MM.1S (cell line): ENCODE data around the gene CKM.

Experiments used
- DNase-seq: peaks from one replicate; pipeline ENCODE4 v3.0.0-alpha.2; 2015
- H2AFZ ChIP-seq: fragments of 300-600 bp; sonication (generic); 2 replicates; pipeline ENCODE4 v1.6.0; 2016; ENCODE audit warnings: antibody characterized with exemption, low read length
- H3F3A ChIP-seq: fragments of 300-600 bp; sonication (generic); 2 replicates; pipeline ENCODE4 v1.6.1; 2016; ENCODE audit warnings: mild to moderate bottlenecking, antibody characterized with exemption, low read length, moderate library complexity, mixed read lengths; ENCODE audit not compliant: insufficient read depth
- H3K27ac ChIP-seq: fragments of 300-600 bp; sonication (generic); 2 replicates; pipeline ENCODE4 v1.5.1; 2016; ENCODE audit warnings: mild to moderate bottlenecking, low read length
- H3K27me3 ChIP-seq: fragments of 300-600 bp; sonication (generic); replicated peaks from 2 replicates; pipeline ENCODE4 v1.6.0; 2016; ENCODE audit warnings: low read length; ENCODE audit not compliant: insufficient read depth
- H3K36me3 ChIP-seq: fragments of 300-600 bp; sonication (generic); replicated peaks from 2 replicates; pipeline ENCODE4 v1.6.1; 2016; ENCODE audit warnings: mild to moderate bottlenecking, low read length, mixed read lengths; ENCODE audit not compliant: insufficient read depth
- H3K4me1 ChIP-seq: fragments of 300-600 bp; sonication (generic); 2 replicates; pipeline ENCODE4 v1.6.1; 2016; ENCODE audit warnings: low read length, mixed read lengths
- H3K4me2 ChIP-seq: fragments of 300-600 bp; sonication (generic); 2 replicates; pipeline ENCODE4 v1.6.0; 2016; ENCODE audit warnings: low read depth, low read length
- H3K4me3 ChIP-seq: fragments of 300-600 bp; sonication (generic); 2 replicates; pipeline ENCODE4 v1.5.1; 2016; ENCODE audit warnings: low read length, mixed read lengths
- H3K79me2 ChIP-seq: fragments of 300-600 bp; sonication (generic); 2 replicates; pipeline ENCODE4 v1.6.1; 2016; ENCODE audit warnings: mixed run types, low read length, mixed read lengths
- H3K9ac ChIP-seq: fragments of 300-600 bp; sonication (generic); 2 replicates; pipeline ENCODE4 v1.6.1; 2016; ENCODE audit warnings: low read length, mixed read lengths
- H3K9me2 ChIP-seq: fragments of 300-600 bp; sonication (generic); replicated peaks from 2 replicates; pipeline ENCODE4 v1.6.1; 2016; ENCODE audit warnings: mild to moderate bottlenecking, low read length, mixed read lengths; ENCODE audit not compliant: insufficient read depth
- H3K9me3 ChIP-seq: fragments of 300-600 bp; sonication (generic); replicated peaks from 2 replicates; pipeline ENCODE4 v1.6.1; 2016; ENCODE audit warnings: mild to moderate bottlenecking, low read length, mixed read lengths; ENCODE audit not compliant: insufficient read depth
- H4K20me1 ChIP-seq: fragments of 300-600 bp; sonication (generic); 2 replicates; pipeline ENCODE4 v1.6.1; 2016; ENCODE audit warnings: mild to moderate bottlenecking, low read length, moderate library complexity, mixed read lengths; ENCODE audit not compliant: insufficient read depth
- EZH2 ChIP-seq: fragments of 300-600 bp; sonication (generic); optimal IDR thresholded peaks from 2 replicates; pipeline ENCODE3; 2017; ENCODE audit warnings: low read depth, mild to moderate bottlenecking, antibody characterized with exemption, low read length, mixed read lengths
- EZH2phosphoT487 ChIP-seq: fragments of 300-600 bp; sonication (generic); IDR thresholded peaks from 2 replicates; pipeline ENCODE4 v1.6.1; 2018; ENCODE audit warnings: antibody characterized with exemption, low read length
- TF ChIP-seq, protein P1 (sequence below): fragments of 300-600 bp; sonication (generic); IDR thresholded peaks from 2 replicates; pipeline ENCODE4 v1.5.1; 2016; ENCODE audit warnings: antibody characterized with exemption, low read length, mixed read lengths

CKM gene

DNA sequence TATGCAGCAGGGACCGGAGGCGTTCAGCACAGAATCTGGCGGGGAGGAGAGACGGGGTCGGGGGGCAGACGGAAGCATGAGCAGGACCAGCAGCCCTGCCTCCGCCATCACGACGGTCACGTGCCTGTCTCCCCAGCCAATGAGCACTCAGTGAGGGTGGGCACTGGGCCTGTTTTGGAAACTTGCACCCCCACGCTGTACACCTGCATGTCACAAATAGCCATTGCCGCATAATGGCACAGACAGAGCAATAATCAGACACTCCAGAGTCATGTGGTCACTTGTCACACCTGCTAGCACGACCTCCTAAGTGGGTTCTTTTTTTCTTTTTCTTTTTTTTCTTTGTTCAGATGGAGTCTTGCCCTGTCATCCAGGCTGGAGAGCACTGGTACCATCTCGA, 38.9 kb upstream of the CKM start:
- Histone ChIP-seq H3K9me3 (no peaks in the 10 kb centered on the region), H3K27me3 (no peaks in the 10 kb centered on the region), H3F3A (no peaks in the 10 kb centered on the region), H3K4me3 (no peak overlapping the region), H2AFZ (no peak overlapping the region), H3K79me2 (no peaks in the 10 kb centered on the region), H3K9me2 (no peaks in the 10 kb centered on the region), H3K4me2 (no peak overlapping the region), H4K20me1 (no peaks in the 10 kb centered on the region), H3K36me3 (no peaks in the 10 kb centered on the region), H3K27ac (no peak overlapping the region), H3K4me1 (no peaks in the 10 kb centered on the region), H3K9ac (no peak overlapping the region)
- TF ChIP-seq, protein P1, sequence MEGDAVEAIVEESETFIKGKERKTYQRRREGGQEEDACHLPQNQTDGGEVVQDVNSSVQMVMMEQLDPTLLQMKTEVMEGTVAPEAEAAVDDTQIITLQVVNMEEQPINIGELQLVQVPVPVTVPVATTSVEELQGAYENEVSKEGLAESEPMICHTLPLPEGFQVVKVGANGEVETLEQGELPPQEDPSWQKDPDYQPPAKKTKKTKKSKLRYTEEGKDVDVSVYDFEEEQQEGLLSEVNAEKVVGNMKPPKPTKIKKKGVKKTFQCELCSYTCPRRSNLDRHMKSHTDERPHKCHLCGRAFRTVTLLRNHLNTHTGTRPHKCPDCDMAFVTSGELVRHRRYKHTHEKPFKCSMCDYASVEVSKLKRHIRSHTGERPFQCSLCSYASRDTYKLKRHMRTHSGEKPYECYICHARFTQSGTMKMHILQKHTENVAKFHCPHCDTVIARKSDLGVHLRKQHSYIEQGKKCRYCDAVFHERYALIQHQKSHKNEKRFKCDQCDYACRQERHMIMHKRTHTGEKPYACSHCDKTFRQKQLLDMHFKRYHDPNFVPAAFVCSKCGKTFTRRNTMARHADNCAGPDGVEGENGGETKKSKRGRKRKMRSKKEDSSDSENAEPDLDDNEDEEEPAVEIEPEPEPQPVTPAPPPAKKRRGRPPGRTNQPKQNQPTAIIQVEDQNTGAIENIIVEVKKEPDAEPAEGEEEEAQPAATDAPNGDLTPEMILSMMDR = no peak
- TF ChIP-seq EZH2phosphoT487 (no peak), EZH2 (no peak)
- DNase-seq = no peak

DNA sequence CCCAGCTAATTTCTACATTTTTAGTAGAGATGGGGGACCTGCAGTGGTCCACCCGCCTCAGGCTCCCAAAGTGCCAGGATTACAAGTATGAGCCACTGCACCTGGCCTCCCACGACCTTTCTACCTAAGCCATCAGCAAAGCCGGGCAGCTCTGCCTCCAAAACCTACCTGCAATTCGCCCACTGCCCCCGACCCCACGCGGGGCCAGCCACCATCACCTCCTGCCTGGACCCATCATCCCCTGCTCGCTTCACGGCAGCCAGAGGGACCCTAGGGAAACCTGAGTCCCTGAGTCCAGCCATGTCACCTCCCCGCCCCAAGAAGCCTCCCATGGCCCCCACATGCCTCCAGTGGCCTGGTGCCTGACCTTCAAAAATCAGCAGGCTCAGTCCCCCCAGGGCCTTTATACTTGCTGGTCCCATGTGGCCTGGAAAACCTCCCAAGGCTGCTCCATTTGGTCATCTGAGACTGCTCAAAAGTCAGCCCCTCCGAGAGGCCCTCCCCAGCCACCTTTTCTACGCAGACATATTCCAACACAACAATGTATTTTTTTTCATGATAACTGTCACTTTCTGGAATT, 35.6 kb upstream of the CKM start:
- no peaks in the 10 kb centered on the region for H4K20me1 ChIP-seq
- no peak overlapping the region for H3K4me3 ChIP-seq
- DNase-seq = no peak
- H3K9ac ChIP-seq = no peak overlapping the region
- no peaks in the 10 kb centered on the region for H3K9me3 ChIP-seq
- TF ChIP-seq EZH2 = no peak
- no peaks in the 10 kb centered on the region for H3K4me1 ChIP-seq
- H2AFZ ChIP-seq = no peak overlapping the region
- no peaks in the 10 kb centered on the region for H3K27me3 ChIP-seq
- no peaks in the 10 kb centered on the region for H3F3A ChIP-seq
- no peak overlapping the region for H3K4me2 ChIP-seq
- H3K36me3 ChIP-seq = no peaks in the 10 kb centered on the region
- no peaks in the 10 kb centered on the region for H3K9me2 ChIP-seq
- H3K79me2 ChIP-seq = no peaks in the 10 kb centered on the region
- no peak overlapping the region for H3K27ac ChIP-seq

DNA sequence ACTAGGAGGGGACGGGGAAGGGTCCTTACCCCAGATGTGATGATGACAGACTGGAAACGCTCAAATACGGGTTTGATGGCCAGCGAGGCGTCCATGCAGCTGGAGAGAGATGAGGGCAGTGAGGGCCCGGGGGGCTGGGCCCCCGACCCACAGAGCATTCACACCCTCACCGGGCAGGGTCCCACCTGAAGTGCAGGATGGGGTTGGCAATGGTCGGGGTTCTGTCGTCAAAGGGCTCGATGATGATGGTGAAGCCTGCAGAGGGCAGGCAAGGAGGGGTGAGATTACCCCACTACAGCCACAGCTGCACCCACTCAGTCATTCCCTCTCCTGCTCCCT, 34.7 kb upstream of the CKM start:
- Histone ChIP-seq H3K4me2 (no peak overlapping the region), H3K4me3 (no peak overlapping the region), H4K20me1 (no peaks in the 10 kb centered on the region), H3K79me2 (no peaks in the 10 kb centered on the region), H2AFZ (no peak overlapping the region), H3K27me3 (no peaks in the 10 kb centered on the region), H3K9me2 (no peaks in the 10 kb centered on the region), H3K9me3 (no peaks in the 10 kb centered on the region), H3F3A (no peaks in the 10 kb centered on the region), H3K4me1 (no peaks in the 10 kb centered on the region), H3K27ac (no peak overlapping the region), H3K36me3 (no peaks in the 10 kb centered on the region), H3K9ac (no peak overlapping the region)
- DNase-seq = no peak
- TF ChIP-seq, protein P1 = no peak
- TF ChIP-seq EZH2 = no peak
- TF ChIP-seq EZH2phosphoT487 = no peak

DNA sequence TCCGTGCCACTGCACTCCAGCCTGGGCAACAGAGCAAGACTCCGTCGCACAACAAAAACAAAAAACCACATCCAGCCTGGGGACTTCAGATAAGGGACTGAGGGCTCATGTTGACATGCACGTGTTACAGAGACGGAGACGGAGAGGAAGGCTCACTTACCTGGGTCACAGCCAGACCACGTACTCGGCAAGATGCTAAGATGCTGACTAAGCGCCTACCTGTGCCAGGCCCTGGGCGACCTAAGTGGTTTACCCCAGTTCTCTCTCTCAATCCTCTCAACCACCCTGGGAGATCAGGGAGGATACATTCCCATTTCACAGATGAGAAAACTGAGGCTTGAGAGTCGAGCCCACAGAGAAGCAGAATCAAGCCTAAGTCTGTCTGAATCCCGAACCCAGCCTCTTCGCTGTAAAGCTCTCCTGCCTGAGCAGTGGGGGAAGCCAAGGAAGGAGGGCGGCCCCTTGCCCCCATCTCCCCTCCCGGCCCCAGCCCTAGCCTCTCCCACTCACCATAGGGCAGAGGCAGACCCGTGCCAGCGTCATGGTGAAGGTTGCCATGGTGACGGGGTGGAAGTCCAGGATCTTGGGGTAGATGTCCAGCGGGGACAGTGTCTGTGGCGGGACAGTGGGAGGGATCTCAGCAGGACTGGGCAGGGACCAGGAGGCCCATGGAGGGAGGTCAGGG, 34.2 kb upstream of the CKM start:
- H3K27ac ChIP-seq = no peak overlapping the region
- H3K4me1 ChIP-seq = no peaks in the 10 kb centered on the region
- no peak for TF ChIP-seq EZH2
- no peak for TF ChIP-seq EZH2phosphoT487
- TF ChIP-seq, protein P1 = no peak
- H3K27me3 ChIP-seq = no peaks in the 10 kb centered on the region
- no peak overlapping the region for H3K4me3 ChIP-seq
- H2AFZ ChIP-seq = no peak overlapping the region
- H4K20me1 ChIP-seq = no peaks in the 10 kb centered on the region
- DNase-seq = no peak
- H3K9ac ChIP-seq = no peak overlapping the region
- no peaks in the 10 kb centered on the region for H3K36me3 ChIP-seq
- no peak overlapping the region for H3K4me2 ChIP-seq
- no peaks in the 10 kb centered on the region for H3F3A ChIP-seq
- H3K79me2 ChIP-seq = no peaks in the 10 kb centered on the region
- H3K9me2 ChIP-seq = no peaks in the 10 kb centered on the region
- no peaks in the 10 kb centered on the region for H3K9me3 ChIP-seq
